Activated CD4-positive, alpha-beta memory T cell treated with anti-CD3 and anti-CD28 coated beads for 36 hours (primary cell): ENCODE measurements around the gene PGC. TPM values are rescaled to one million over a fixed set of nuclear protein-coding genes. Genes with fewer than 3 reads are reported as not detected.

ENCODE experiments used
- CTCF ChIA-PET: fragments of 350-600 bp; sonication (Branson Sonifier 250); formaldehyde crosslinking; loops from one replicate; lab custom pipeline; 2021; ENCODE audit warnings: antibody characterized with exemption, inconsistent platforms; lab: Charles Lee
- POLR2A ChIA-PET: fragments of 350-600 bp; sonication (Branson Sonifier 250); formaldehyde crosslinking; loops from one replicate; lab custom pipeline; 2021; ENCODE audit warnings: antibody characterized with exemption; lab: Charles Lee
- DNase-seq: peaks from one replicate; pipeline ENCODE4 v3.0.0-alpha.2; 2020
- H3K27ac Mint-ChIP-seq: one replicate; pipeline ENCODE4 v1.8.0; 2021; ENCODE audit warnings: mixed read lengths
- H3K27me3 Mint-ChIP-seq: one replicate; pipeline ENCODE4 v1.8.0; 2021; ENCODE audit warnings: mixed read lengths
- H3K36me3 Mint-ChIP-seq: one replicate; pipeline ENCODE4 v1.8.0; 2021; ENCODE audit warnings: mixed read lengths
- H3K4me1 Mint-ChIP-seq: one replicate; pipeline ENCODE4 v1.8.0; 2021; ENCODE audit warnings: low read depth, mixed read lengths
- H3K4me3 Mint-ChIP-seq: one replicate; pipeline ENCODE4 v1.8.0; 2021; ENCODE audit warnings: mild to moderate bottlenecking, mixed read lengths
- H3K9me3 Mint-ChIP-seq: one replicate; pipeline ENCODE4 v1.8.0; 2021; ENCODE audit warnings: mixed read lengths
- intact Hi-C: fragments of 100-400 bp; cut with micrococcal nuclease; formaldehyde crosslinking; loops from one replicate; pipeline ENCODE4 v1.15.1; 2023
- total RNA-seq, 2 experiments: library from RNA; stranded (reverse); gene quantifications; one replicate each; pipeline ENCODE4 v1.2.3, GENCODE V29; 2021

Gene PGC
- total RNA-seq, 2 experiments from 2014 or later, result not detected

DNA sequence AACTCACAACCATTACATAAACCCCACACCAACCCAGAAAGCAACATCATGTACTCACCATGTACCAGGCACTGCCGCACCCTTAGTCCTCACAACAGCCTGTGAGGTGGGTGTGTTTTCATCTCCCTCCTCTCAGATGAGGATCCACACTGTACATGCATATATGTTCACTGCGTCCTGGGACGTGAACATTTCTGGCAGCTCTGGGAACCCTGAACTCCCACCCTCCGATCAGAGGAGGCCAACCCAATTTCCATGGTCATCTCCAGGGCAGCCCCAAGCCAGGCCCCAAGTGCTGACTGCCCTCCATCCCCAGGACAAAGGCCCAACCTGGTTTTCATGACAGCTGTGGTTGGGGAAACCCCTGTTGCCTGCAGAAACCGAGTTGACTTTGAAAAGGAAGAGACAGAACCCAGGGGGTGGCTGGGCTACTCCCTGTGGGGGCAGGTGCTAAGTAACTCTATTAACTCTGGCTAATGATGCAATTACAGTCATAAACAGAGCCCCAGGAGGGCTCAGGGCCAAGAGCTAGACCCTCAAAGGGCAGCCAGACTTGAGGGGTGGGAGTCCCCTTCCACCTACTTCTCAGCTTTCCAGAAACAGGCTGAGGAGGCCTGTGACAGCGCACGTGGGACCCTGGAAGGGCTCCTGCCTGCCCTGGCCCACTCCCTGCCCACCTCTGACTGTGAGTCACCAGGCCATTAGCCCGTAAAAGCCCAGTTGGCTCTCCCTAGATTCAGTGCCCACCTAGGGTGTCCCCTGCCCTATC lies 14.4 kb downstream of the PGC start:
- peaks cover 39% of the 10 kb centered on the region for H3K4me1 Mint-ChIP-seq

DNA sequence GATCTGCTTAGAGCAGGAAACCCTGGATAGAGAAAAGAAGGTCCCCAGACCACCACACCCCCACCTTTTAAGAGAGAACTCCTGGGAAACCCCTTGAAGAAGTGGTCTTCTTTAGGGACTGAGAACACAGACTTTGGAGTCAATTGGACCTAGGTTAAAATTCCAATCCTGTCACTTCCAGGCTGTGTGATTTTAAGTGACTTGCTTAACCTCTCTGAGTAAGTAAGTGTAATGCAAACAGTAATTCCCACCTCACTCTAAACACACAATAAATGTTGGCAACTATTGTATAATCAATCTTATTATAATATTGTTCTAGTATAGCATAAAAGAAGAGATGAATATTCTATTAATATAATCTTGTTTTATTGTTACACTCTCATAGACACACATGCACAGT lies 15.0 kb downstream of the PGC start:
- peak overlapping the region; percentile 58 for H3K27ac Mint-ChIP-seq
- intact Hi-C loops, result no loop called here
- H3K9me3 Mint-ChIP-seq, result no peaks in the 10 kb centered on the region
- no peak overlapping the region for H3K4me3 Mint-ChIP-seq
- ChIA-PET POLR2A (interaction anchor here (3.0 kb wide), 1 partner anchor 15 kb away, joined by 10 read pairs; no protein-coding TSS in a partner anchor), CTCF (interaction anchor here (1.2 to 3.7 kb wide), 4 partner anchors 10 to 55 kb away, joined by 3 to 36 read pairs (median 9); partner anchors contain the start of gene TOMM6)
- DNase-seq, result no peak
- no peaks in the 10 kb centered on the region for H3K27me3 Mint-ChIP-seq
- H3K36me3 Mint-ChIP-seq, result no peaks in the 10 kb centered on the region
- H3K4me1 Mint-ChIP-seq, result peaks cover 43% of the 10 kb centered on the region

More for the DNA sequence above, 14.4 kb downstream of the PGC start:
- no peaks in the 10 kb centered on the region for H3K9me3 Mint-ChIP-seq
- peak overlapping the region; percentile 84 for H3K27ac Mint-ChIP-seq
- peak overlapping the region; percentile 83 for H3K4me3 Mint-ChIP-seq
- peak; percentile 74 for DNase-seq
- ChIA-PET CTCF (interaction anchor here (0.6 to 4.4 kb wide), 7 partner anchors 11 to 619 kb away, joined by 3 to 49 read pairs (median 3); partner anchors contain the start of gene TOMM6), POLR2A (interaction anchor here (3.0 kb wide), 1 partner anchor 16 kb away, joined by 10 read pairs; no protein-coding TSS in a partner anchor)
- H3K27me3 Mint-ChIP-seq, result no peaks in the 10 kb centered on the region
- intact Hi-C loops, result no loop called here
- no peaks in the 10 kb centered on the region for H3K36me3 Mint-ChIP-seq

- Mint-ChIP-seq H3K4me3 (no peak overlapping the region), H3K27me3 (no peaks in the 10 kb centered on the region), H3K27ac (no peak overlapping the region), H3K9me3 (no peaks in the 10 kb centered on the region), H3K4me1 (peaks cover 47% of the 10 kb centered on the region), H3K36me3 (no peaks in the 10 kb centered on the region)
- intact Hi-C loops, result no loop called here
- CTCF ChIA-PET, result no interaction called here
- no peak for DNase-seq
- POLR2A ChIA-PET, result no interaction called here
Measured at GRCh38 chr6:41731561-41732086, 15.6 kb downstream of the PGC start.

DNA sequence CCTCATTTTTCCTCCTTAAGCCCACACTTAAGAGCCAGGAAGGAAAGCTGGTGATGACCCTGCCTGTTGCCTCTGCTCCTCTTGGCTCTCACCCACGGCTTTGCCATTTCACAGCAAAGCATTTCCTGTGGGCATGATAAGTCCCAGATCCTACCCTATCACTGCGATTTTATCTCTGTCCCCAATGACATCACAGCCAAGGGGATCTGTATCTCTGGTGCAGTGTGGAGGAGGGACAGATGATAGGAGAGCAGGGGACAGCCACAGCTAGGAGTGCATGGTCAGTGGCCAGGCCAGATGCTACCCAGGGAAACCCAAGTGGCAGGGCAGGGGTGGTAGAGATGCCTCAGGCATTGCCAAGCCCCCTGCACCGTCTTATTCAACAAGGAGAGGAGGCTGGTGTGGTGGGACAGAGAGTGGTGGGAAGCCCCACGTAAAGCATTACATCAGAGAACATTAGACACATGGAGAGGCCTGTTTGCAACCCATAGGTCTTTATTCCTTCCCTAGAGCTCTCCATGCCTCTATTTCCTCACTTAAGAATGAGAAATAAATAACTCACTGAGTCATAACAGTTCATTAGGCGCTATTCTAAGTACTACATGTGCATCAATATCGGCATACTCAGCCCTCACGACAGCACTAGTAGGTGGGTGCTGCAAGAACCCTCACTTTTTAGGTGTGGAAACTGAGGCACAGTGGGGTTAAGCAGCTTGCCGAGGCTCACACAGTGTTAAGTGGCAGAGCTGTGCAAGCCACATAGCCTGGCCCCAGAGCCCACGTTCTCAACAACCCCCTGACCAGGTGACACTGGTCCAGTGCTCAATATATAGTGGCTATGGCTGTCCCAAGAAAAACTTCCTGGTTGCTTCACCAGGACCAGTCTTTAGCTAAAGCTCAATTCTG lies 16.4 kb downstream of the PGC start:
- Mint-ChIP-seq H3K4me3 (no peak overlapping the region), H3K36me3 (no peaks in the 10 kb centered on the region), H3K27ac (no peak overlapping the region), H3K9me3 (no peaks in the 10 kb centered on the region), H3K4me1 (peaks cover 47% of the 10 kb centered on the region), H3K27me3 (no peaks in the 10 kb centered on the region)
- DNase-seq, result peak; percentile 22
- ChIA-PET POLR2A (no interaction called here), CTCF (no interaction called here)
- intact Hi-C loops, result no loop called here

DNA sequence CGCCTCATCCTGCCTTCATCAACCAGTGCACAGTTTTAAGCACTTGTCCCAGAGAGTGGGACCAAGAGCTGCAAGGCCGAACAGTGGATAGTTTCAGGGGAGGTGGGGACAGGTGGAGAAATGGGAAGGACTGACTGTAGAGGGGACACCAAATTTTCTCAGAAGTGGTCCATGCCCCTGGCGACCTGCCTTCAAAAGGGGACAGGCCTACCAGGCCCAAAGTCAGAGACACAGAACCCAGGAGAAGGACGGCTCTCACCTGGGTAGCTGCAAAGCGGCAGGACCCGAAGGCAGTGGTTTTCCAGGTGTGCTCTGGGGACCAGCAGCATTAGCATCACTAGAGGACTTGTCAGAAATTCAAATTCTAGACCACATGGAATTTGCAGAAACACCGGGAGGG lies 17.6 kb downstream of the PGC start:
- DNase-seq, result no peak
- Mint-ChIP-seq H3K4me1 (peaks cover 47% of the 10 kb centered on the region), H3K36me3 (no peaks in the 10 kb centered on the region), H3K4me3 (no peak overlapping the region), H3K9me3 (no peaks in the 10 kb centered on the region), H3K27me3 (no peaks in the 10 kb centered on the region), H3K27ac (no peak overlapping the region)
- ChIA-PET POLR2A (no interaction called here), CTCF (interaction anchor here (0.7 kb wide), 1 partner anchor 23 kb away, joined by 3 read pairs; no protein-coding TSS in a partner anchor)
- intact Hi-C loops, result no loop called here

DNA sequence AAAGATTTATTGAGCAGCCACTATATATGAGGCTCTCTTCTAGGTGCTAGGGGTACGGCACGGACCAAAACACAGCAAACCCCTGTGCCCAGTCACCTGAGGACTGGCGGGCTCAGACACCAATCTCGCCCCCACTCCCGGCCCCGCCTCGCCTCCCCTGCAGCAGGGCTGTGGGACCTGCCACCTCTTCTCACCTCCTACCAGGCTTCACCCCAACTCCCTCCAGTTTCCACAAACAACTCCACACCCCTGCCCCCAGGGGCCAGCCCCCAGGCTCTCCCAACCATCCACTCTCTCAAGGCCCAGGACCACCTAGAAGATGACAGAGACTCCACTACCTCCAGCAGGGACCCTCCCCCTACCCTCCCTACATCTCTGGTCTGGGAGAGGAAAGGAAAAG lies 18.2 kb downstream of the PGC start:
- intact Hi-C loops, result no loop called here
- CTCF ChIA-PET, result no interaction called here
- Mint-ChIP-seq H3K9me3 (no peaks in the 10 kb centered on the region), H3K27me3 (no peaks in the 10 kb centered on the region), H3K27ac (no peak overlapping the region), H3K36me3 (no peaks in the 10 kb centered on the region), H3K4me3 (no peak overlapping the region), H3K4me1 (peaks cover 50% of the 10 kb centered on the region)
- no peak for DNase-seq
- POLR2A ChIA-PET, result no interaction called here

GRCh38 chr6:41728073-41728936 lies 18.9 kb downstream of the PGC start:
- POLR2A ChIA-PET, result no interaction called here
- no peaks in the 10 kb centered on the region for H3K27me3 Mint-ChIP-seq
- intact Hi-C loops, result no loop called here

DNA sequence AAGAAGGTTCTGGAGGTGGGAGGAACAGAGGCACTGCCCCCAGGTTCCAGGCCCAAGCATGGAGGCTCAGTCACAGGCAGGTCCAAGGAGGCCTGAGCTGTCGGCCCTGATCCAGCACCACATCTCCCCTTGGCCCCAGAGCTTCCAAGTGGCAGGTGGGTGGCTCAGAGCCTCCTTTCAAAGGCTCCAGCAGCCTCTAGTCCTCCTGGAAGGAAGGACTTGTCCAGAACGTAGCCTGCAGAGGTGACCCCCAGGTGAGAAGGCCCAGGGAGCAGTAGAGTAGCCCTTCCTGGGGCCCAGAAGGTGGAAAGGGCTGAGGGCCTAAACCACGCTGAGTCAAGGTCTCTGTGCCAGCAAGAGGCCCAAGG lies 19.5 kb downstream of the PGC start:
- Mint-ChIP-seq H3K4me3 (no peak overlapping the region), H3K27ac (no peak overlapping the region), H3K36me3 (no peaks in the 10 kb centered on the region), H3K9me3 (no peaks in the 10 kb centered on the region), H3K27me3 (no peaks in the 10 kb centered on the region), H3K4me1 (peaks cover 37% of the 10 kb centered on the region)
- CTCF ChIA-PET, result interaction anchor here (0.8 kb wide), 2 partner anchors 21 to 59 kb away, joined by 3 to 4 read pairs; partner anchors contain the start of gene TOMM6
- POLR2A ChIA-PET, result no interaction called here
- intact Hi-C loops, result no loop called here
- DNase-seq, result no peak

More at GRCh38 chr6:41728073-41728936, 18.9 kb downstream of the PGC start:
- H3K4me3 Mint-ChIP-seq, result no peak overlapping the region
- no peak for DNase-seq
- H3K36me3 Mint-ChIP-seq, result no peaks in the 10 kb centered on the region
- no peak overlapping the region for H3K27ac Mint-ChIP-seq
- CTCF ChIA-PET, result interaction anchor here (0.8 kb wide), 2 partner anchors 22 to 59 kb away, joined by 3 to 4 read pairs; partner anchors contain the start of gene TOMM6
- peaks cover 44% of the 10 kb centered on the region for H3K4me1 Mint-ChIP-seq
- H3K9me3 Mint-ChIP-seq, result no peaks in the 10 kb centered on the region

DNA sequence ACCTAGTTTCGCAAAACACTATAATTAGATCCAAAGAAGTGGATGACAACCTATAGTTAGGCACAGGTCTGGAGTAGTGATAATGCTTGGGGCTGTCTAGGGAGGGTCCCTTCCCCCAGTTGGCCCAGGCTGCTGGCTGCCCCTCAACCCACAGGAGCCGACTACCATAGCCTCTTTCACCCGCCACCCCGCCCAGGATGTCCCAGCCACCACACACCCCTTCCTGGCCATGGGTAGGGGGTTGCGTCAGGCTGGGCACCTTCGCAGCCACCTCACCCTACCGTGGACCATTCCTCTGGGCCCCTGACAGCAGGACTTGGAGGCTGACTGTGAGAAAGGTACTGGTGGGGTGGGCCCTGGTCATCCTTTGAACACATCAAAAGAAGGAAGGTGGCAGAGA lies 20.3 kb downstream of the PGC start:
- Mint-ChIP-seq H3K36me3 (no peaks in the 10 kb centered on the region), H3K4me1 (peaks cover 33% of the 10 kb centered on the region), H3K27me3 (no peaks in the 10 kb centered on the region), H3K4me3 (no peak overlapping the region), H3K27ac (no peak overlapping the region), H3K9me3 (no peaks in the 10 kb centered on the region)
- ChIA-PET POLR2A (no interaction called here), CTCF (no interaction called here)
- no peak for DNase-seq
- intact Hi-C loops, result no loop called here

DNA sequence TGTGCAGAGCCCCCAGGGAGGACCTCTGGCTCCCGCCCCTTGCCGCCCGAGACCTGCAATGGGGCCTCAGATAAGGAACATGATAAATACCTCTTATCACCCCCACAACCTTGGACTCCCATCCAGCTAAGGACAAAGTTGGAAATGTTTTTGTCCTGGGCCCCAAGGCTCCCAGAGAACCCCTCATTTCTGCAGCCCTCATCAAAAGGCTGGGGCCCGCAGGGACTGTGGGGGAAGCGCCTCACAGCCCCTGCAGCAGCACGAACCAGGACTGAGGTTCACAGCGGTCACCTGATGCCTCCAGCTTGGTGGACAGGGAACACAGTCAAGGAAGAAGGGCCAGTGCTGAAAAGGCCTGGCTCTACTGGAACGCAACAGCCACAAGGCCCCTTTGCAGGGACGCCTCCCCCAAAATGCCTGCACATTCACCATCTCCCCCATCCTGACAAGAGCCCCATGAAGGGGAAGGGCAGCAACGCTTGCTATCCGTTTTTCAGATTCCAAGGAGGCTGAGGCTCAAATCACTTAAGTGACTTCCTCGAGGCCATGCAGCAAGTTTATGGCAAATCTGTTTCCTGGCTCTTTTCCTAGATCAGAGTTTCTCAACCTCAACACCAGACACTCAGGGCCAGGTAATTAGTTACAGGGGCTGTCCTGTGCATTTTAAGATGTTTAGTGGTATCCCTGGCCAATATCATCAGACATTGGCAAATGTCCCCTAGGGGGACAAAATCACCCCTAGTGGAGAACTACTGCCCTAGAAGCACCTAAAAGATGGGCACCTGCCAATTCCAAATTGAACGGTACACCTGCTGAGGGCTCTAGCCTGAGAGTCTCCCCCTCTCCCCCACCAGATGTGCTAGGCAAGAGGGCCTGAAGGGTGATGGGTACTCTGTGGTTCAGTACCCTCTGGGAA lies 22.4 kb downstream of the PGC start:
- ChIA-PET POLR2A (interaction anchor here (1.0 kb wide), 1 partner anchor 13 kb away, joined by 3 read pairs; no protein-coding TSS in a partner anchor), CTCF (no interaction called here)
- Mint-ChIP-seq H3K27me3 (no peaks in the 10 kb centered on the region), H3K27ac (no peak overlapping the region), H3K4me3 (no peak overlapping the region), H3K36me3 (no peaks in the 10 kb centered on the region), H3K4me1 (peaks cover 15% of the 10 kb centered on the region), H3K9me3 (no peaks in the 10 kb centered on the region)
- intact Hi-C loops, result no loop called here
- DNase-seq, result no peak
